HG03060 (cell line): Measurements from ENCODE around the gene PRR18.
"Not testable (repeated sequence)": the region's sequence is repeated elsewhere in the genome, so short reads cannot be mapped to it uniquely, and the experiment has no call there.

Source experiments
- ATAC-seq: cut with Tn5 transposase; IDR thresholded peaks from one replicate; pipeline ENCODE4 v1.9.1; 2021; ENCODE audit warnings: low read depth, moderate number of reproducible peaks; ENCODE audit not compliant: unreplicated experiment

Gene PRR18

GRCh38 chr6:166308033-166308768 lies at the start of gene PRR18:
Gene PRR18, minus strand, starts transcription at chr6:166308392. Its CDS starts 250 bp downstream, at chr6:166308142.
- no peak for ATAC-seq

GRCh38 chr6:166355552-166355951 lies 47.4 kb upstream of the PRR18 start:
- no peak for ATAC-seq

- no peak for ATAC-seq
Measured at GRCh38 chr6:166354965-166355364, 46.8 kb upstream of the PRR18 start.

GRCh38 chr6:166354143-166354542 lies 46.0 kb upstream of the PRR18 start:
- no peak for ATAC-seq

- no peak for ATAC-seq
Measured at GRCh38 chr6:166353507-166353906, 45.3 kb upstream of the PRR18 start.

- ATAC-seq = no peak
Measured at GRCh38 chr6:166352923-166353322, 44.7 kb upstream of the PRR18 start.

- ATAC-seq = peak; percentile 100
Measured at GRCh38 chr6:166351715-166352285, 43.6 kb upstream of the PRR18 start.

GRCh38 chr6:166348305-166348949 lies 40.2 kb upstream of the PRR18 start:
- ATAC-seq = no peak

- no peak for ATAC-seq
Measured at GRCh38 chr6:166346965-166347364, 38.8 kb upstream of the PRR18 start.

- no peak for ATAC-seq
Measured at GRCh38 chr6:166346449-166346848, 38.3 kb upstream of the PRR18 start.

- ATAC-seq = not testable (repeated sequence)
Measured at GRCh38 chr6:166345672-166346071, 37.5 kb upstream of the PRR18 start.

- ATAC-seq = not testable (repeated sequence)
Measured at GRCh38 chr6:166344921-166345320, 36.7 kb upstream of the PRR18 start.

- ATAC-seq = no peak
Measured at GRCh38 chr6:166344240-166344639, 36.0 kb upstream of the PRR18 start.

GRCh38 chr6:166343150-166343487 lies 34.9 kb upstream of the PRR18 start:
- peak; percentile 25 for ATAC-seq

GRCh38 chr6:166342349-166343149 lies 34.4 kb upstream of the PRR18 start, which contains the start of gene SFT2D1:
Gene SFT2D1, minus strand, starts transcription at chr6:166342545. Its CDS starts 64 bp downstream, at chr6:166342481.
- ATAC-seq = peak; percentile 74

- no peak for ATAC-seq
Measured at GRCh38 chr6:166341977-166342348, 33.8 kb upstream of the PRR18 start.

GRCh38 chr6:166341464-166341863 lies 33.3 kb upstream of the PRR18 start:
- ATAC-seq = no peak

GRCh38 chr6:166338854-166339253 lies 30.7 kb upstream of the PRR18 start:
- ATAC-seq = no peak

GRCh38 chr6:166336847-166337246 lies 28.7 kb upstream of the PRR18 start:
- no peak for ATAC-seq

- peak; percentile 37 for ATAC-seq
Measured at GRCh38 chr6:166335378-166336302, 27.4 kb upstream of the PRR18 start.
